ENCODE data around the gene SHOX.
"Not testable (repeated sequence)": the region's sequence is repeated elsewhere in the genome, so short reads cannot be mapped to it uniquely, and the experiment has no call there.

The SHOX gene

GRCh38 chrX:630612-631496 lies at the start of gene SHOX:
Gene SHOX, plus strand, starts transcription at chrX:630791. Its CDS starts 107 bp downstream, at chrX:630898.
- DNase-seq, result no peak

- DNase-seq, result no peak
These were observed 49.5 kb upstream of the SHOX start for GRCh38 chrX:581066-581465.

DNA sequence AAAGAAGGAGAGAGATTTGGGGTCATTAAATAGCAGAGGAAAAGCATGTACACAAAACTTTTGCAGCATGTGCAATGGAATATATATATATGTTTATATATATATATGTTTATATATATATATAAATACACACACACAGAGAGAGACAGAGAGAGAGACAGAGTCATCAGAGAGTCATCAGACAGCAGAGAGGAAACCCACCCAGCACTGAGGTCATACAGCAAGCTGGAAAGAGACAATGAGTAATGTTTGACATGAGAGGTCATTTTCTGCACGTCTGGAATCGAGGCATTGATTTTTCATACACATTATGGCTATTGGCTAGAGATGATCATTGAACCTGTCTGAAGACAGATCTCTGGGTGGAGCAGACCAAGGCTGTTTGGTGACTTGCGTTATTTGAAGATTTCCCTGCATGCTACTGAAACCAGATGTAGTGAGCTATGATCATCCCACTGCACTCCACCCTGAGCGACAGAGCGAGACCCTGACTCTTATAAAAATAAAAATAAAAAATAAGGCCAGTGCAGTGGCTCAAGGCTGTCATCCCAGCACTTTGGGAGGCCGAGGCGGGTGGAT lies 48.8 kb upstream of the SHOX start:
- no peak for DNase-seq

- DNase-seq, result no peak
These were observed 46.0 kb upstream of the SHOX start for GRCh38 chrX:584572-584971.

DNA sequence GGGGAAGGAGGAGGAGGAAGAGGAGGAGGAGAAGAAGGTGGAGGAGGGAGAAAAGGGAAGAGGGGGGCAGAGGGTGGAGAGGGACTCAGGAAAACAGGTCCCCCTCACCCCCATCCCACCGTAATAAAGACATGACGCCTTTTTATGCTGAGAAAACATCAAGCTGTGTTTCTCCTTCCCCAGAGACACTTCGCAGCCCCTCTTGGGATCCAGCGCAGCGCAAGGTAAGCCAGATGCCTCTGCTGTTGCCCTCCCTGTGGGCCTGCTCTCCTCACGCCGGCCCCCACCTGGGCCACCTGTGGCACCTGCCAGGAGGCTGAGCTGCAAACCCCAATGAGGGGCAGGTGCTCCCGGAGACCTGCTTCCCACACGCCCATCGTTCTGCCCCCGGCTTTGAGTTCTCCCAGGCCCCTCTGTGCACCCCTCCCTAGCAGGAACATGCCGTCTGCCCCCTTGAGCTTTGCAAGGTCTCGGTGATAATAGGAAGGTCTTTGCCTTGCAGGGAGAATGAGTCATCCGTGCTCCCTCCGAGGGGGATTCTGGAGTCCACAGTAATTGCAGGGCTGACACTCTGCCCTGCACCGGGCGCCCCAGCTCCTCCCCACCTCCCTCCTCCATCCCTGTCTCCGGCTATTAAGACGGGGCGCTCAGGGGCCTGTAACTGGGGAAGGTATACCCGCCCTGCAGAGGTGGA lies 45.3 kb upstream of the SHOX start:
- DNase-seq, result no peak

DNA sequence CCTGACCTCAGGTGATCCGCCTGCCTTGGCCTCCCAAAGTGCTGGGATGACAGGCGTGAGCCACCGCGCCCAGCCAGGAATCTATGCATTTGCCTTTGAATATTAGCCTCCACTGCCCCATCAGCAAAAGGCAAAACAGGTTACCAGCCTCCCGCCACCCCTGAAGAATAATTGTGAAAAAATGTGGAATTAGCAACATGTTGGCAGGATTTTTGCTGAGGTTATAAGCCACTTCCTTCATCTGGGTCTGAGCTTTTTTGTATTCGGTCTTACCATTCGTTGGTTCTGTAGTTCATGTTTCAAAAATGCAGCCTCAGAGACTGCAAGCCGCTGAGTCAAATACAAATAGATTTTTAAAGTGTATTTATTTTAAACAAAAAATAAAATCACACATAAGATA lies 44.2 kb upstream of the SHOX start:
- no peak for DNase-seq

GRCh38 chrX:589261-589660 lies 41.3 kb upstream of the SHOX start:
- DNase-seq, result not testable (repeated sequence)

DNA sequence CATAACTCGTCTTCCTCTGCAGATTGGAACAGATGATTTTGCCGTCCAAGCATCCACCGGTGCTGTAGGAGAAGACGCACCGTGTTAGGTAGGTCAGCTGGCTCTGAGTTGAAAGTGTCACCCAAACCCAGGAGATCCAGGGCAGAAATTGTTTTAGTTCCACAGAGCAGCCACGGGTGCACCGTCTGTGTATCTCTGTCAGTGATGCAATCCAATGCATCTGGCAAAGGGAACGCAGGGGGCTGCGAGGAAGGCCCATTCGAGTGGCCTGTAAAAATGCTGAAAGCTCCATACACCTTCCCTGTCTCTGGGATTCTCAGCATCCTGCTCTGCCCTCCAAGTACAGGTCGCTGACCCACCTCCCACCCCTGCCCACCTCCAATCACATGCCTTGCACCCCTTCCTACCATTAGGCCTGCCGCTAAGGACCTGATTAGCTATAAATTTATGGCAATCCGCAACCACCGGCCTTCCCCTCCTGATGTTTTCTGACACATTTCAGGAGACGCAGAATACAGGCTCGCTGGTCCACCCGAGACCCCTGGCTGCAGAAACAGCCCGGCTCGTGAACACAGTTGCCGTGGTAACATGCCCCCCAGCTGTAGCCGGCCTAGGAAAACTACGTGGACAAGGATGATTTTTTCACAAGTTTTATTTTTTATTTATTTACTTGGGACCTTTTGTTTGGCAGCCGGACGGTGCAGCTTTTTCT lies 39.7 kb upstream of the SHOX start:
- DNase-seq, result no peak

DNA sequence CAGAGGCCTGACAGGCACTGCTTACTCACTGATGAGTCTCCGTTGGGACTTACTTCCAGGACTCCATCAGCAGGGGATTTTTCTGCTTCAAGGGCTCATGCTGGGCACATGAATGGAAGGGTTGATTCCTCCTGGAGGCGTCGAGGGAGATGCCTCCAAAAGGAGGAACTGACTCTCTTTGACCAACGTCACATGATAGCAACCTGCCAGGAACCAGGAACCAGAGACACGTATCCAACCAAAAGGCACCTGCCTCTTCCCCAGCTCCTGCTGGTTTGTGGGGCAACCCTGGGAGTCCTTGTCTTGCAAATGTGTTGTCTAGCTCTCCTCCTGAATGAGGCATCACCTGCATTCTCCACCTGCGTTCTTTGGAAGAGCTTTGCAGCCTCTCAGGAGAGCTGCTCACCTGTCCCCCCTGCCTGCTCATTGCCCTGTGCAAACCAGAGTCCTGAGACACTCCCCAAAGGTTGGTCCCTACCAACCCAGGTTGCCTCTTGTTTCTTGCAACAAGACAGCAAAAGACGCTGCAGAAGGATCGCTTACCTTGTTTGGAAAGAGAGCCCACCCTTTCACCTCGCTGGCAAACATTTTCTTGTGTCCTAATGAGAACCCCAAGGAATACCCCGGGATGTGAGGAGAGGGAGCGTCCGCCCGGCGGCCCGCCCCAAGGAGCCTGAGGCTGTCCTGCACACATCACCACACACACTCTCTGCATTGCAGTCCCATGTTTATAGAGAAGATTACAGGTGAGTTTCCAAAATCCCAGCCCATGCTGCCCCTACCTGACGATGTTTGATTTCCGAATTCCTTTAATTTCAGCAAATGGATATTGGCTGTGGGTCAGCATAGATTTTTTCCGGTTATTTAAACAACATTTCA lies 30.5 kb upstream of the SHOX start:
- DNase-seq, result no peak

- not testable (repeated sequence) for DNase-seq
These were observed 27.6 kb upstream of the SHOX start for GRCh38 chrX:603029-603428.

- not testable (repeated sequence) for DNase-seq
These were observed 26.0 kb upstream of the SHOX start for GRCh38 chrX:604616-605015.

DNA sequence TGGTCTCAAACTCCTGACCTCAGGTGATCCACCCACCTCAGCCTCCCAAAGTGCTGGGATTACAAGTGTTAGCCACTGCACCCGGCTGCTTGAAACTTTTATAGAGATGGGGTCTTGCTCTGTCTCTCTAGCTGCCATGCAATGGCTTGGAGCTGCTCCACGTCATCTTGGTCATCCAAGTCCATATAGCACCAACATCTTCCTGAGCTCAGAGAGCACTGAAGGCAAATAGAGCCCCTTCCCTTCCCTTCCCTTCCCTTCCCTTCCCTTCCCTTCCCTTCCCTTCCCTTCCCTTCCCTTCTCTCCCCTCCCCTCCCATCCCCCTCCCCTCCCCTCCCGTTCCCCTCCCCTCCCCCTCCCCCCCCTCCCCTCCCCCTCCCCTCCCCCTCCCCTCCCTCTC lies 22.5 kb upstream of the SHOX start:
- DNase-seq, result not testable (repeated sequence)

- DNase-seq, result no peak
These were observed 16.5 kb upstream of the SHOX start for GRCh38 chrX:614136-614535.

DNA sequence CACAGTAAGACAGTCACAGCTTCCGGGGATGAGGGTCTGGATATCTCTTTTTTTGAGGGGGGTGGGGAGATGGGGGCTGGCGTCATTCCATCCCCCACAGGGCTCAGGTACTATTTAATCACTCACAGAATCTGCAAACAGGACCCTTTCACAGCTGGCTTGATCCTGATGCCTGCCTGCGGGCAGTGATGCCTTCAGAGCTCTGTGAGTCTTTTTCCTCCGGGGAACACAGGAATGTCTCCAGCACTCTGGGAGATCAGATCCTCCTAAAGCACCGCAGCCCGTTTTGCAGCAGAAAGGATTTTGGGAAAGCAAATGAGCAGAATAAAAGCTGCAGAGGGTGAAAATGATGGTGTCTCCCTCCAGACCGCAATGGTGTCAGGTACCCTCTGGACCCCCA lies 13.2 kb upstream of the SHOX start:
- DNase-seq, result no peak

DNA sequence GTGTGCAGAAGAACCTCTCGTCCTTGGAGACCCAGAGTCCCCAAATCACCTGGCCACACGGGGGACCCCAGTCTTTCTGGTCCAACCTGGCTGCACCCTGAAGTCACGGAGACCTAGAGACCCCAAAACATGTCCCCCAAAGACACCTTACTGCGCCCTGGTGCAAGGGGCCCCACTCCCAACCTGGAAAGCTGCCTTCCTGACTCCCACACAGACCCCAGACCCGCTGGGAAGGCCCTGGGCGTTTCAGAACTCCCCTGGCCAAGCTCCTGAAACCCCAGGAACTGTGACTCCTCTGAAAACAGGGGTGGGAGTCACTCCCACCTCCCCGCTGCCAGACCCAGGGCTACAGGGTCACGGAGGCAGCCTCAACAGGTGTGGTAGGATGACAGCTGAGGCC lies 12.7 kb upstream of the SHOX start:
- no peak for DNase-seq

DNA sequence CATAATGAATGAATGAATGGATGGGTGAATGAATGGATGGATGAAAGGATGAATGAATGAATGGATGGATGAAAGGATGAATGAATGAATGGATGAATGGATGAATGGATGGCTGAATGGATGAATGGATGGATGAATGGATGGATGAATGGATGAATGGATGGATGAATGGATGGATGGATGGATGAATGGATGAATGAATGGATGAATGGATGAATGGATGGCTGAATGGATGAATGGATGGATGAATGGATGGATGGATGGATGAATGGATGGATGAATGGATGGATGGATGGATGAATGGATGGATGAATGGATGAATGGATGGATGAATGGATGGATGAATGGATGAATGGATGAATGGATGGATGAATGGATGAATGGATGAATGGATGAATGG lies 12.3 kb upstream of the SHOX start:
- DNase-seq, result not testable (repeated sequence)

- DNase-seq, result no peak
These were observed 11.7 kb upstream of the SHOX start for GRCh38 chrX:618761-619450.

- DNase-seq, result no peak
These were observed 11.2 kb upstream of the SHOX start for GRCh38 chrX:619451-619811.

DNA sequence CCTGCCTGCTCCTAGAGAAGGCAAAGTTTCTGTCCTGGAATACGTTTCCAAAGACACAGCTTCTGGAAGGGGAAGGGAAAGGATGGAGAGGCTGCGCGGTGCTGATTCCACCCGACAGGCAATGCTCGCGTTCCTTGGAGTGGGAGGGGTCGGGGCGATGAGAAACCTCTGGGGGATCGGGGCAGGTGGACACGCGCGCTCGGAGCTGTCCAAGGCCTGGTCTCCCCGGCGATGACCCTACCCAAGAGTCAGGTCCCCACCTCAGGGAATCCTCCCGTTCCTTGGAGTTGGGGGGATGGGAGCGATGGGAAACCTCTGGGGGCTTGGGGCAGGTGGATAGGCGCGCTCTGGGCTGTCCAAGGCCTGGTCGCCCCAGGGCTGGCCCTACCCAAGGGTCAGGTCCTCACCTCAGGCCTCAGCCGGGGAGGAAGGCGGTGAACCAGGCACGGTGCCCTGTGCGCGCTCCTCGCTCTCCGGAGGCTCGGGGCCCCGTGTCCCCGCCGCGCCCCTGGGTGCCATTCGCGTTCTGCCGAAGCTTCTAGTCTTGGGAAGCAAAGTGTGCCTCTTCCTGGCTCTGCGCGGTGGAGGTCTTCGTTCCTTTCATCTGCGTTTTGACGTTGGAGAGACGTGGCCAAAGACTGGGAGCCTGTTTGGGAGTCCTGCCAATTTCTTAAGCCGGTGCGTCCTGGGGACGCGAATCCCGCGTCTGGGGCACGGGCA lies 10.6 kb upstream of the SHOX start:
- DNase-seq, result no peak

DNA sequence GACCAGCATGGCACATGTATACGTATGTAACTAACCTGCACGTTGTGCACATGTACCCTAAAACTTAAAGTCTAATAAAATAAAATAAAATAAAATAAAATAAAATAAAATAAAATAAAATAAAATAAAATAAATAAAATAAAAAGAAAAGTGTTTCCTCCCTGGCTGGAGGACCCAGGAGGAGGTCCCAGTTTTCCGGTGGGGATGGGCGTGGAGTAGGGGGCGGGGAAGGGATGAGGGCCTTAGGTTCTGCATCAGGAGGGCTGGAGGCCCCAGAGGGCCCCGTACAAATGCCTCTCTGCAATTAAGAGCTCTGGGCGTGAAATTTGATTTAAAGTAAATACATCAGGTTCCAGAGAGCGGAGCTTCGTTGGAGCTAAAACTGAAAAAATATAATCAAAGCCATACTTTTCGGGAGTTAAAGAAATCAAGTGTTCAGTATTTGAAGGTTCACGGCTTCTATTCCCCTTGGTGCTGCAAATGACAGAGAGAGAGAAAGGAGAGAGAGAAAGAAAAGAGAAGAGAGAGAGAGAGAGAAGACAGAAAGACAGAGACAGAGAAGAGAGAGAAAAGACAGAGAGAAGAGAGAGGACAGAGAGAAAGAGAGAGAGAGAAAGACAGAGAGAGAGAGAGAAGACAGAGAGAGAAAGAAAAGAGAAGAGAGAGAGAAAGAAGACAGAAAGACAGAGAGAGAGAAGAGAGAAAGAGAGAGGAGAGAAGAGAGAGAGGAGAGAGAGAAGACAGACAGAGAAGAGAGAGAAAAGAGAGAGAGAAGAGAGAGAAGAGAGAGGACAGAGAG lies 8.7 kb upstream of the SHOX start:
- DNase-seq, result no peak
